HG03066 (cell line): Measurements from ENCODE around the gene MMP28.

Experiments used
- ATAC-seq: cut with Tn5 transposase; IDR thresholded peaks from one replicate; pipeline ENCODE4 v1.9.1; 2021; ENCODE audit warnings: low read depth; ENCODE audit not compliant: unreplicated experiment

The MMP28 gene

DNA sequence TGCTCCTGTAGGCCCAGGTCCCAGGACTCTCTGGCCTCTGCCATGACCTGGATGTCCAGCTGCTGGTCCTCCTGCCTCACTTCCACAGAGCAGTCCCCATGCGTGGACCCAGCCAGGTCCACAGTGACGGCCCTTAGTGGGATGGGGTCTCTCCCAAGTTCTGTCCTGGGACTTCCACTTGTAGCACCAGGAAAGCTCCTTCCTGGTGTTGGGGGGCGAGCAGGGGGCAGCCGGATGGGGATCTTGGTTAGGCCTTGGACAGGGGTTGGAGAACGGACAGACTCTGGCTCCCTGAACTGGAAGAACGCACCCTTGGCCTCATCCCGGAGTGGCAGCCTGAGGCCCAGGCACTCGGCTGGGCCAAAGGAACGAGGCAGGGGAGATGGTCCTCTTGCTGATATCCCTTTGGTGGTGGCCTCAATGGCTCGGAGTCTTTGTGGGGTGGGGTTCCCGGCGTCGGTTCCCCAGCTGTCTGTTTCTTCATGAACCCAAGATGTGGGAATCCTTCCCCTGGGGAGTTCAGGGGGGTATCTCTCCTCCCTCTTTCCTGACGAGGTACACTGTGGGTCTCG is 49.6 kb downstream of the MMP28 start:
- ATAC-seq: no peak

DNA sequence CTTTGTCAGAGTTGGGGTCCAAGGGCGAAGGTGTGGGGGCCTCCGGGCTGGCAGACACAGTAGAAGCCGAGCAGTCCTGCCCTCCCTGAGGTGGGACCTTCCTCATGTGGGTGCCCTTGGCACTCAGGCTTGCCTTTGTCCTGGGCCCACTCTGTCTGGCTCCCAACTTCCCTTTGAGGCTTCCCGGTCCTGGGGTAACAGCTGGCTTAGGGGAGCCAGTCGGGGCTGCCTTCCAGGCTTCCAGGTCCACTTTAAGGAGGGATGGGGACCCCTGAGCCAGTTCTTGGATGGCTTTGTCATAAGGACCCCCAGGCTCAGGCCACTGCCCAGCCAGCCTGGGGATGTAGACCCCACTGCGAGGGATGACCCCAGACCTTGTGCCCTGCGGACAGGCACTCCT is 50.2 kb downstream of the MMP28 start:
- ATAC-seq: no peak

DNA sequence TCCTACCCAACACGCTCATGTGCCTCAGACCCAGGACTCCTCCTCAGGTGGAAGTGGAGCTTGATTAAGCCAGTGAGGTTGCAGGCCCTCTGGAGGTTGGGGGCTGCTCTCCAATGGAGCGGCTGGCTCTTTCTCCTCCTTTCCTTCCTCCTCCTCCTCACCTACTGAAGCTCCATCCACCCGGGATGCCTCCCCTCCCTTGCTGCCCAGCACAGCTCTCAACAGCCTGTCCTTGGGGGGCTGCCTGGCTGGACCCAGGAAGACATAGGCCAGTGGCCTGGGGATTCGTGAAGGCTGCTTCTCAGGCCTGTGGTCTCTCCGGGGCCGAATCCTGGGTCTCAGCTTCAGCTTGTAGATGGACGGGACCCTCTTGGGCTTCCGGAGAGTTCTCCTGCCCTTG is 50.6 kb downstream of the MMP28 start:
- ATAC-seq: no peak

DNA sequence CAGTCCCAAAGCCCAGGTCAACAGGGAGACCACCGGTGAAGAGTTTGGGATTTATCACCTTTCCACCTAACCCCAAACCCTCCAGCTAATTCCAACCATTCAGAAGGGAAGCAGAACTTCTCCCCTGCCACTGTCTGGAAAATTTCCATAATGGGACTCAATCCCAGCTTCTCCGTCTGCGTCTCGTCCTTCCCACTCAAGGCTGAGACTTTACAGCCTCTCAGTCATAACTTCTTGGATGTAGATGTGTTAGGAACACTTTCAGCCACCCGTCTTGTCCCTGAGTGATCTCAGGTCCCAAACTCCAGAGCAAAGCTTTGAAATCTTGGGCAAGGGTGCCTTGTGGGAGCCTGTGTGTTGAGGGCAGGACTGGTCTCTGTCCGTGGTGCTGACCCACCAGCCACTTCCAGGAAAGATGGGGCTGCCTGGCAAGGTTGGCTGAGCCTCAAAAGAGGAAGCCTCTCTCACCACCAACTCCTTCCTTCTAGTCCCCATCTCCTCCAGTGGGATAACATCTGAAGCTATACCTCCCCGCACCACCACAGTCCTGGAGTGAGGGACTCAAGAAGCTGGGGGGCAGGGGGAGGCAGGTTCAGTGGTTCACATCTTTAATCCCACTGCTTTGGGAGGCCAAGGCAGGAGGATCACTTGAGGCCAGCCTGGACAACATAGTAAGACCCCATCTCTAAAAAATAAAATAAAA is 51.7 kb downstream of the MMP28 start:
- ATAC-seq: no peak

DNA sequence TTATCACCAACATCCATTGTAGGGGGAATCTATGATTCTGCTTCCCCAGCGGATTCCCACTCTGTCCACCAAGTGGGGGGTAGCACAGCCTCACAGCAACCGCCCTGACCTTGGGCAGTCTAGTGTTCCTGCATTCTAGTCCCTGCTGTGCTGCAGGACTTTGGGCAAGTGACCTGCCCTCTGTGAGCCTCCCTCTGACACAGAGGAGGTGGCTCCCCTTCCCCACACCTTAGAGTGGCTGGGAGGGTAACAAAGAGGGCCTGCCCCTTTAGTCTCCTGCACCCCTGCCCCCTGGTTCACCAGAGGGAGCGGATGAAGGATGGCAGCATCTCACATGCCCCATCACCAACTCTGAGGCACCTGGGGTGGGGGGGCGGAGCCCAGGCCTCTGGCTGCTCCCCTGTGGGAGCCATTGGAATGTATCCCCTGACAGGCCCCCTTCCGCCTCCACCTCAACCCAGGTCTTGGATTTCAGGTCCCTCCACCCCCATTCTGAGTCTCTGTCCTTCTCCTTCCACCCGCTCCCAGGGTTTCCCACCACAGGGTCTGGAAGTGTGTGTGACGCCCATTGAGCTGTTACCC is 52.5 kb downstream of the MMP28 start:
- ATAC-seq: no peak

DNA sequence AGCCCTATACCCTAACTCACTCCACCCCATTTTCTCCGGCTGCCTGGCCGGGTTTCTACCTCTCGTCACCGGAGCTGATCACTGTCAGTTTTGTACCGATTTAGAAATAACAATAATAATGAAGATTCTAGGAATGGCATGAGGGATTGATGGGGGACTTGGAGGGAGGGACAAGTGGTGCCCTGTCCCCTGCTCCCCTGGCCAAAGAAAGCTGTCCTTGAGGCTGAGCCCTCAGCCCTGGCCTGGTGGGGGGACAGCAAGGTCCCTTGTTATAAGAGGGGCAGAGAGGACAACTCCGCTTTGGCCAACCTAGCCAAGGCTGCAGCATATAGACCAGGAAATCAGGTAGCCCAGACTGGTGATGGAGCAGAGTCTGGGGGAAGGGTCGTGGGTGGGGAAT is 52.9 kb downstream of the MMP28 start:
- ATAC-seq: no peak

DNA sequence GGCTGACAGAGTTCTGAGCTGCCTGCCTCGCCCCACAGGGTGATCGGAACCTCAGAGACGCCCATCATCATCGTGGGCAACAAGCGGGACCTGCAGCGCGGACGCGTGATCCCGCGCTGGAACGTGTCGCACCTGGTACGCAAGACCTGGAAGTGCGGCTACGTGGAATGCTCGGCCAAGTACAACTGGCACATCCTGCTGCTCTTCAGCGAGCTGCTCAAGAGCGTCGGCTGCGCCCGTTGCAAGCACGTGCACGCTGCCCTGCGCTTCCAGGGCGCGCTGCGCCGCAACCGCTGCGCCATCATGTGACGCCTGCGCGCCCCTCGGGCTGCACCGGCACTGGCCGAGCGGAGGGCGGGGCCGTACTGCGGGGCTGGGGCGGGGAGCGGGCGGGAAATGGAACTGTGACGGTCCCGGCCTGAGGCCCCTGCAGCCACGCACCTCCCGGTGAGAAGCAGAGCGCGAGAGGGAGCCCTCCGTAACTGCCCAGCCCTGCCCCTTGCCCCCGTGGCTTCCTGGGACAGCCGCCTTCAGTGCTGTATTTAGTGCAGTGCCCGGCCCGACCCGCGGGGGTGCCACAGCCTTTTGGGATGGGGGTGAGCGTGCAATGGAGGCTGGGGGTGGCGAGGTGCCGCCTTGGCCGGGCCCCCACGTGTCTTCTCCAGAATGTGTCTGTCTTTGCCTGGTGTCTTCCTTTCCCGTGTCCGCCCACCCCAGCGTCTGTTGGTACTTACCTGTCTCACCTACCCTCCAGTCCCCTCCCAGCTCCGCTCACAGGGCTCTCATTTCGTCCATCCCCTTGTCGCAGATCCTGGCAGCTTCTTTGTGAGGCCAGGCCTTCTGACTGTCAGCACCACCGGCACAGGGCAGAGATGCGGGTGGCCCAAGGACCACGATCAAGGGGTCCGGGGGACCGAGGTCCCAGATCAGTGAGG is 54.2 kb downstream of the MMP28 start:
- no peak for ATAC-seq

DNA sequence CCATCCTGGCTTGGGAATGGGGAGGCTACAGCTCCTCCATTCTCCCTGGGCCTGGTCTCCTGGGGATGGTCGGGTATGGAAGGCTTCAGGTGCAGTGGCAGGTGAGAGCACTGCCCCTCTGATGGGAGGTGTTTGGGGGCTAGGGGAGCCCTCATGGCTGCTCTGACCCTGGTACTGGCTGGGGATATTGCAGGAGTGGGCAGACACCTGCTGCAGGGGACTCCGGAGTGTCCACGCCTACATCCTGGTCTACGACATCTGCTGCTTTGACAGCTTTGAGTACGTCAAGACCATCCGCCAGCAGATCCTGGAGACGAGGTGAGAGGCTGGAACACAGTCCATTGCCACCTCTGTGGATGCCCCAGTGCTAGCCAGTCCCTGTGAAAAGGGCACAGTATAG is 55.2 kb downstream of the MMP28 start:
- ATAC-seq: no peak

DNA sequence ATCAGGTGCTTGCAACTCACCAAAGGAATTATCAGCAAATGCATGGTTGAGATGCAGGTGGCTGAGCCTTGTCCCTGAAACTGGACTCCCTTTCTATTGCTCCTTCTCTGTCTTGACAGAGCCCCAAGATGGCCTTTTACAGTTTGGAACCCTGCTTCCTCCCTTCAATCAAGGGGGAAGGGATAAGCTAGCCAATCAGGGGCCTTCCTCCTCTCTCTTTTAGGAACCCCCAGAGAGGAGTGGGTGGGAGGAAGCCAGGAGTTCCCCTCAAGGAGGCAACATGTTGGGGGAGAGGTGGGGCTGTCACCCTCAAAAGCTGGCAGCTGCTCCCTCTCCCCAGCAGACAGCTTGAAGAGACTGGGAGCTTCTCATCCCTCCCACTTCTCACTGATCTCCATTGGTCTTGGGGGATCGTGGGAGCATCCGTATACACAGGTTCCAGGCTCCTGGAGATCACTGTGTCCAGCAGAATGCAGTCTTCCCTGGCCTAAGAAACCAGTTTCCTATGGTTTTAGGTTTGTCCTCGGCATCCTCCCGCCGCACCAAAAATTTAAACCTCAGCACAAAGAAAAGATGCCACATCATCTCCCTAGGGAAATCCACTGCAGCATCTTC is 56.8 kb downstream of the MMP28 start:
- no peak for ATAC-seq

DNA sequence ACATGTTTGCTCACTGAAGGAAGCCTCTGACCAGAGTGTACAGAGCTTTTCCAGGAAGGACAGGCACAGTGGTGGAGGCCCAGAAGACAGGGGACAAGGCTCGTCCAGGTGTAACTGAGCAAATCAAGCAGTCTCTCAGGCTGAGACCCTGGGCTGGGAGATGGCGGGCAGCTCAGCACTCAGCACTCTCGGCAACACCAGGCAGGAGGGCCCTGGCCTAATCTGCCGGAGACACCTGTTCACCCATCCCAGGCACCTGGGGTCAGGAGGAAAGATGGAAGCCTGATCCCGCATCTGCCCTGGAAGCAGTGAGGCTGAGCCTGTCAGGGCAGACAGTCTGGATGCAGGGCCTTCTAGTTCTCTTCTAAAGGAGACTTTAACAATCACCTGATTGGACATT is 59.2 kb downstream of the MMP28 start:
- no peak for ATAC-seq

DNA sequence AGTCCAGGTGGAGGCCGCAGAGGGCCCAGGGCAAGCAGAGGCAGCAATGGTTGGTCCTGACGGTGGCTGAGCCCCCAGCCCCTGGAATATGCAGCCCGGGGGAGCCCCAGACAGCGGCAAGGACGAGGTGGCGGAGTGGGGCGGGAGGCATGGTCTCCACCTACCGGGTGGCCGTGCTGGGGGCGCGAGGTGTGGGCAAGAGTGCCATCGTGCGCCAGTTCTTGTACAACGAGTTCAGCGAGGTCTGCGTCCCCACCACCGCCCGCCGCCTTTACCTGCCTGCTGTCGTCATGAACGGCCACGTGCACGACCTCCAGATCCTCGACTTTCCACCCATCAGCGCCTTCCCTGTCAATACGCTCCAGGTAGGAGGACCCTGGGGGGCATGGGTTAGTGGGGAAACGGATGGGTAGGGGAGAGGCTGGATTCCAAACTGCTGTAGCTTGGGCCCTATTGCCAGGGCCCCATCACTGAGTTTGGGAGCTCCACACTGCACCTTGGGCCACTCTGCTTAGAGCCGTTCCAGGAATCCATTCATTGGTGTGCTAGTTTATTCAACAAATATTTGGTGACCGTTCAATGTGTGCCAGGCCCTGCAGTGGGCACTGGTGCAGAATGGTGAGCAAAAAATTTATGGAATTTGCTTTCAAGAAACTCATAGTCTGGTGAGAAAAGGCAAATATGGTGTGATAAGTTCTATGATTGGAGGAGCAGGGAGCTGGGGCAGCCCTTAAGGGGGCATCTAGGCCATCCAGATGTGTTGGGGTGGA is 60.2 kb downstream of the MMP28 start:
- ATAC-seq: no peak

DNA sequence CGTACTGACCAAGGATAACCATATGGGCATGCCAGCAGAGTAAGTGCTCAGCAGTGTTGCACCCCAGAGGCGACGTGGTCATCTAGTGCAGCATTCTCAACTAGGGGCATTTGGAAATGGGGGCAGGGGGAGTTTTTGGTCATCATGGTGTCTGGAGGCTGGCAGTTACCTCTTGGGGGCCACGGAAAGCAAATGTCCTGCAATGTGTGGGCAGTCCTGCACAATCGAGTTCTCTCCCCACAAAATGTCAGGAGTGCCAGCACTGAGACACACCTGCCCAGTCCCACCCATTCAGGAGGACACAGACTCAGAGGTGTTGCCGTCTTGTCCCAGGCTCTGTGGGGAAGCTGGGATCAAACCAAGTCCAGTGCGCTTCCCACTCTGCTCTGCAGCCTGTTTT is 61.0 kb downstream of the MMP28 start:
- no peak for ATAC-seq

DNA sequence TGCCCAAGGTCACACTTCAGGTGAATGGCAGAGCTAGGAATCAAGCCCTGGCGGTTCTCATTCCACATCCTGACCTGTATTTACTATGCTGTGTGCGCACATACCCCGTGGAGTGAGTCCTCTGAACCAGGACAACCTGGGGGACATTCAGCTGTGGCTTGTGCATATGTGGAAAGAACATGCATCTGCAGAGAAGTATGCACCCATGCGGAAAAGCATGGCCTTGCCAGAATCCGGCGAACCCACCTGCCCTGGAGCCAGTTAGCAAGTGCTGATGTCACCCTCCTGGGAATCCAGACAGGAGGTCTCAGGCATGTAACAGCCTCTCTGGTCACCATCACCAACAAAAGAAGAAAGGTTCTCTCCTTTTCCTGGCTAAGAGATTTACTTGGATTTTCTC is 62.1 kb downstream of the MMP28 start:
- no peak for ATAC-seq

DNA sequence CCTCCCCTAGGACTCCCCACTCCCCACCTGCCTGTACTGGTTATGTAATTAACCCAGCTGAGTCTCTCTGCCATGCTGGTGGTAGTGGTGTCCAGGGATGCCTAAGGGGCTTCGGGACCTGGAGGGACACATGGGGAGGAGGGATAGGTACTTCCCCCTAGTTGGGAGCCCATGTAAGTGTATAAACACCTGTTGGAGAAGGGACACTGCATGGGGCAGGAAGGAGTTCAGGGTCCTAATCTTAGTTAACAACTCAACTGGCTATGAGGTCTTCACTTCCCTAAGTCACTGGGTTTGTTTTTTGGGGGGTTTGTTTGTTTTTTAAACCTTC is 62.7 kb downstream of the MMP28 start:
- ATAC-seq: no peak

DNA sequence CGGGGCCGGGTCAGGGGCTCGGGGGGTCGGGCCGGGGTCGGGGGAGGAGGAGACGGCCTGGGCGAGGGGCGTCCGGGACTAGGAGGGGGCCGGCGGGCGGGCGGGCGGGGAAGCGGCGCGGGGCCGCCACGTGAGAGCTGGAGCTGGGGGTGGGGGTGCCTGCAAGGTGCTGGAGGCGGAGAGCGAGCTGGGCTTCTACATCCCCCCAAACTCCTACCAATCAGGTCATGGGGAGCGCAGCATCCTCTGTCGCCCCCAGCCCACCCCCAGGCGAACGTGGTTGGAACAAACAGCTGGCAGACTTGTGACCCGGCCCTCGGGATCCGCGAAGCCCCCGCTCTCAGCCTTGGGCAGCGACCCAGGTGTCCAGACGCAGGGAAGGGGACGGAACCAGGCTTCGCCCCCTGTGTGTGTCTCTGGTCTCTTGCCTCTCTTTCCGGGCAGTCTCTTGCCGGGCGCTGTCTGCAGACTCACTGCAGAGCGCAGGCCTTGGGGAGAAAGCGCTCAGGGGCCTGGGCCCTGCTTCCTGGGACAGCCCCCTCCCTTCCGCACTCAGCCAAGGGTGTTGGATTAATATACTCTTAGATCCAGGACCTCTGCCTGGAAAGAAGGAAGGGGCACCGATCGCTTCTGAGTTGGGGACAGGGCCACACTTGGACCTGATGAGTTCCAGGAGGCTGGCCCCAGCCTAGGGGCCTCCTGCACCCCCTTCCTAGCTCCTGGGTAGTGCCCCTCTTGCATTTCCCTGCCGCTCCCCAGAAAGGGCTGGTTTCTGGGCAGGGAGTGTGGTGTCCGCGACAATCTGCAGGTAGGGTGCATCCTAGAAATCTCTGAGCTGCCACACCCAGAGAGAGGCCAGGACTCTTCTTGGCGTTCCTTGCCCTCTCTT is 63.3 kb downstream of the MMP28 start:
- ATAC-seq: no peak

DNA sequence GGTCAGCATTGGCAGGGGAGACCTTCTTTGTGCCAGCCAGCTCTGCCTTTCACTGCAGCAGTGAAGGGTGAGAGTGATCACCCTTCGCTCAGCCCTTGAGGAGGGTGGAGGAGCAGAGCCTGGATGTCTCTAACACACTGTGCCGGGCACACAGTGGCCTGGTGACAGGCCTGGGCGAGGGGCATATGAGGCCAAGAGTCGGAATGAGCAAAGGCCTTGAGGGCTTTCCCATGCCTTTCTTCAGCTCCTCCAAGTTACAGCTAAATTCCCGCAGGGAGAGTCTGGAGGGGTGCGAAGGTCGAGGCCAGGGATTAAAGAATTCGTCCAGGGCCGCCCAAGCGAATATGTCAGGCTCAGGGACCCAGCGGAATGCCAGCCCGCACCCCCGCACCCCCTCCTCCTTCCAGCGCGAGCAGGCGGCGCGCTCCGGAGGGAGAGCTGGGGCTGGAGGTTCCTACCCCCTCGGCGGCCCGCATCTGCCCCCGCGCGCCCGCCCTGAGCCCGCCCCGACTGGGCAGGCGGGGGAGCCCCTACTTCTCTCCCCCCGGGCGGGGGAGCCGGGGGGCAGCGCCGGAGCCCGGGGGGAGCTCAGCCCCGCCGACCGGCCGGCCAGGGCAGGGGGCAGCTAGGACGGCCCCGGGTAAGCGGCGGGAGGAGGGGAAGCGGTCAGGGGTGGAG is 64.1 kb downstream of the MMP28 start, which contains the start of gene RASL10B:
TSS of gene RASL10B (plus strand) at position 401 of the 678 bp plus-strand sequence. CDS start 3,546 bp downstream, outside the sequence.
- ATAC-seq: no peak

DNA sequence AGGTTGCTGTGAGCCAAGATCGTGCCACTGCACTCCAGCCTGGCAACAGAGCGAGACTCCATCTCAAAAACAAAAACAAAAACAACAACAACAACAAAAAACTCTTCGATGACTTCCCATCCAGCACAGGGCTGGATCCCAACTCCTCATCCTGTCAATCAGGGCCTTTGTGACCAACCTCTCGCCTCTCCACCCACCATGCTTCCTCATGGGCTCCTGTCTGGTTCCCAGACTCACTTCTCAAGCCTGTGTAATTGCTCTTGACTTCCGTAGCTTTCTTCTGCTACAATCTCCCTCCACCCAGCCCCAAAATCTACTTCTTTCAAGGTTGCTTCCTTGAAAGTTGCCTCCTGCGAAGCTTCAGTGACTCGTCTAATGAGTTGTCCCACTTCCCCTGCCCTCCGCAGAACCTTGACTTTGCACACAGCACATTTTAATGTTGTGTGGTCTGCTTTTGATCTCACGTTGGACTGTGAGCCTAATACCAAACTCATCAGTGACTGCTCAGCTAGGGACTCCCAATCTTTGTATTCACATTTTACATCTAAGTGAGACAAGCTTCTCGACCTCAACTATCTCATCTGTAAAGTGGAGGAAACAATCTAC is 64.9 kb downstream of the MMP28 start:
- no peak for ATAC-seq

DNA sequence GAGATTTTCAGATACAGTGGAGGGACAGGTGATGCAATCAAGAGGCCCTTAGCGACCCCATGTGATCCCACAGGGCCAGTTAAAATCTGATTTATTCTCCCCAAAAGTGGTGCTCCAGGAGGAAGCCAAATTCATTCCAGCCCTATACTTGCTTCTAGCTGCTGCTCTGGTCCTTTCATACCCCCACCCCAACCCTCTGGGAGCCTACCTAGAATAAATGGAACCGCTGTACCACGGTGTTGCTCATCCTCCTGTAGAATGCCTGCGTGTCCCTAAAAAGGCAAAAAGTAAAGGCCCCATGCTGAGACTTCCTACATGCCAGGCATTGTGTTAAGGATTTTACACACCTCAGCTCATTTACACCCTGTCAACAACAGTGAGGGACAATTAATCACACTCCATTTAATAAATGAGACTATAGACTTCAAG is 66.0 kb downstream of the MMP28 start:
- ATAC-seq: no peak
